ENCODE measurements around the gene IL1RL2. TPM values are rescaled to one million over a fixed set of nuclear protein-coding genes. Genes with fewer than 3 reads are reported as not detected.

The IL1RL2 gene
- total RNA-seq, 4 donors from 2014 or later: 2.2 to 6.2 (median 3.7) TPM

GRCh38 chr2:102209474-102209873 lies 22.7 kb downstream of the IL1RL2 start:
- no peaks in the 10 kb centered on the region for H3K36me3 ChIP-seq
- no peak for DNase-seq
- no peaks in the 10 kb centered on the region for H3K27me3 ChIP-seq
- no peak for TF ChIP-seq CTCF (IDR thresholded peaks at IDR 0.05)
- no peak for TF ChIP-seq POLR2A (IDR thresholded peaks at IDR 0.05)
- H3K4me1 ChIP-seq: peaks cover 3 to 14% of the 10 kb centered on the region in 2 donors
- intact Hi-C loops (cut with DNase I): no loop called here
- H3K4me3 ChIP-seq (replicated peaks in 1 of 3): no peak overlapping the region
- WGBS, 2 donors: 47 to 52% methylated on average over 1 of the region's 1 CpG
- H3K27ac ChIP-seq: no peak overlapping the region
- H3K9me3 ChIP-seq: no peaks in the 10 kb centered on the region

GRCh38 chr2:102217032-102217431 lies 30.2 kb downstream of the IL1RL2 start:
- DNase-seq: no peak
- Histone ChIP-seq H3K27ac (no peak overlapping the region), H3K9me3 (no peaks in the 10 kb centered on the region), H3K36me3 (no peaks in the 10 kb centered on the region), H3K27me3 (no peaks in the 10 kb centered on the region), H3K4me1 (no peaks in the 10 kb centered on the region), H3K4me3 (replicated peaks in 1 of 3) (no peak overlapping the region)
- TF ChIP-seq CTCF (IDR thresholded peaks at IDR 0.05): no peak
- TF ChIP-seq POLR2A (IDR thresholded peaks at IDR 0.05): no peak
- intact Hi-C loops (cut with DNase I): no loop called here

- Histone ChIP-seq H3K4me3 (replicated peaks in 1 of 3) (no peak overlapping the region), H3K9me3 (no peaks in the 10 kb centered on the region), H3K36me3 (no peaks in the 10 kb centered on the region), H3K27me3 (no peaks in the 10 kb centered on the region), H3K27ac (peak overlapping the region; percentile 50 to 98 (median 97)), H3K4me1 (peaks cover 44 to 54% of the 10 kb centered on the region in 2 donors)
- TF ChIP-seq CTCF (IDR thresholded peaks at IDR 0.05) (no peak), POLR2A (IDR thresholded peaks at IDR 0.05) (no peak)
- WGBS, 2 donors: 58 to 76% methylated on average over 8 of the region's 8 CpGs
- peak; percentile 57 to 69 for DNase-seq
- intact Hi-C loops (cut with DNase I): no loop called here
Observed at GRCh38 chr2:102224824-102225739, 38.3 kb downstream of the IL1RL2 start.

- no peaks in the 10 kb centered on the region for H3K9me3 ChIP-seq
- H3K27ac ChIP-seq: peak overlapping the region; percentile 91 to 98 (median 97)
- TF ChIP-seq CTCF (IDR thresholded peaks at IDR 0.05): no peak
- TF ChIP-seq POLR2A (IDR thresholded peaks at IDR 0.05): no peak
- WGBS, 2 donors: 88 to 92% methylated on average over 6 of the region's 6 CpGs
- H3K4me1 ChIP-seq: peaks cover 49 to 65% of the 10 kb centered on the region in 2 donors
- DNase-seq: no peak
- H3K36me3 ChIP-seq: no peaks in the 10 kb centered on the region
- intact Hi-C loops (cut with DNase I): no loop called here
- H3K4me3 ChIP-seq (replicated peaks in 1 of 3): no peak overlapping the region
- no peaks in the 10 kb centered on the region for H3K27me3 ChIP-seq
Observed at GRCh38 chr2:102226171-102226570, 39.3 kb downstream of the IL1RL2 start.

All from thyroid gland (tissue), 4 donors.